HEK293 (cell line): Measurements from ENCODE around the gene COL25A1.
A peak's percentile ranks its signal among the peaks of the same experiment; 100 is the strongest.

Experiments used
- CTCF ChIA-PET: fragments of 350-600 bp; formaldehyde crosslinking; extraction: SDS; loops from one replicate; lab custom pipeline; 2021; ENCODE audit warnings: antibody characterized with exemption; lab: Yijun Ruan, JAX
- POLR2A ChIA-PET: fragments of 300-600 bp; formaldehyde crosslinking; extraction: SDS; loops from one replicate; lab custom pipeline; 2020; ENCODE audit warnings: antibody characterized with exemption, inconsistent platforms; lab: Yijun Ruan, JAX
- H3K27ac ChIP-seq: fragments of 200-500 bp; sonication (Bioruptor generic); 2 replicates; pipeline ENCODE4 v1.5.1; 2014; ENCODE audit warnings: low read depth, low read length, control low read depth, inconsistent platforms; ENCODE audit errors: extremely low read depth
- H3K36me3 ChIP-seq, 2 experiments: fragments of 200-500 bp in 1 of 2; sonication (Bioruptor generic) in 1 of 2; 1 replicate in 1 of 2; 2 replicates in 1 of 2; pipeline ENCODE4 v1.5.1; 2014 to 2017; ENCODE audit warnings: inconsistent platforms in 2 of 2, low read length in 2 of 2; ENCODE audit not compliant: control insufficient read depth in 2 of 2, insufficient read depth in 1 of 2
- H3K4me1 ChIP-seq: fragments of 200-500 bp; sonication (Bioruptor generic); 2 replicates; pipeline ENCODE4 v1.5.1; 2014; ENCODE audit warnings: mild to moderate bottlenecking, low read length, inconsistent platforms; ENCODE audit not compliant: control insufficient read depth, insufficient read depth
- H3K4me3 ChIP-seq: 2 replicates; pipeline ENCODE4 v1.5.1; 2011; ENCODE audit warnings: low read depth, mild to moderate bottlenecking, control low read depth, low read length, moderate library complexity
- H3K9me3 ChIP-seq: fragments of 200-500 bp; sonication (Bioruptor generic); 2 replicates; pipeline ENCODE4 v1.5.1; 2014; ENCODE audit warnings: low read depth, low read length, inconsistent platforms; ENCODE audit not compliant: control insufficient read depth, insufficient read depth
- BCL11B ChIP-seq: fragments of 450-650 bp; formaldehyde crosslinking; IDR thresholded peaks from 2 replicates; pipeline ENCODE4 v1.5.1; 2016; ENCODE audit warnings: low read depth, missing biosample characterization, missing genetic modification characterization
- HOXD13 ChIP-seq: sonication (generic); formaldehyde crosslinking; IDR thresholded peaks from 2 replicates; pipeline ENCODE4 v1.8.0; 2022; ENCODE audit warnings: missing genetic modification reagents, borderline replicate concordance
- KLF16 ChIP-seq: fragments of 450-650 bp; formaldehyde crosslinking; IDR thresholded peaks from 2 replicates; pipeline ENCODE4 v1.5.1; 2017; ENCODE audit warnings: missing biosample characterization, missing genetic modification characterization
- KLF17 ChIP-seq: fragments of 450-650 bp; formaldehyde crosslinking; IDR thresholded peaks from 2 replicates; pipeline ENCODE4 v1.5.1; 2016; ENCODE audit warnings: missing biosample characterization, missing genetic modification characterization
- KLF7 ChIP-seq: fragments of 450-650 bp; formaldehyde crosslinking; IDR thresholded peaks from 2 replicates; pipeline ENCODE4 v1.5.1; 2016; ENCODE audit warnings: missing biosample characterization, missing genetic modification characterization, borderline replicate concordance
- PATZ1 ChIP-seq: fragments of 450-650 bp; formaldehyde crosslinking; IDR thresholded peaks from 2 replicates; pipeline ENCODE4 v1.5.1; 2016; ENCODE audit warnings: missing biosample characterization, missing genetic modification characterization
- SCRT1 ChIP-seq: fragments of 450-650 bp; formaldehyde crosslinking; IDR thresholded peaks from 2 replicates; pipeline ENCODE4 v1.5.1; 2016; ENCODE audit warnings: missing biosample characterization, missing genetic modification characterization, borderline replicate concordance
- SP3 ChIP-seq: fragments of 450-650 bp; formaldehyde crosslinking; IDR thresholded peaks from 2 replicates; pipeline ENCODE4 v1.5.1; 2016; ENCODE audit warnings: missing biosample characterization, missing genetic modification characterization
- ZBTB10 ChIP-seq: fragments of 450-650 bp; formaldehyde crosslinking; IDR thresholded peaks from 2 replicates; pipeline ENCODE4 v1.5.1; 2016; ENCODE audit warnings: missing biosample characterization, missing genetic modification characterization
- ZBTB20 ChIP-seq: fragments of 450-650 bp; formaldehyde crosslinking; IDR thresholded peaks from 2 replicates; pipeline ENCODE4 v1.5.1; 2016; ENCODE audit warnings: missing biosample characterization, missing genetic modification characterization
- ZNF114 ChIP-seq: fragments of 450-650 bp; formaldehyde crosslinking; IDR thresholded peaks from 2 replicates; pipeline ENCODE4 v1.5.0; 2017; ENCODE audit warnings: missing biosample characterization, missing genetic modification characterization
- ZNF266 ChIP-seq: fragments of 450-650 bp; formaldehyde crosslinking; IDR thresholded peaks from 2 replicates; pipeline ENCODE4 v1.5.1; 2016; ENCODE audit warnings: missing biosample characterization, missing genetic modification characterization, low read depth
- ZNF362 ChIP-seq: fragments of 450-650 bp; formaldehyde crosslinking; IDR thresholded peaks from 2 replicates; pipeline ENCODE4 v1.5.1; 2016; ENCODE audit warnings: missing biosample characterization, missing genetic modification characterization
- ZNF48 ChIP-seq: fragments of 450-650 bp; formaldehyde crosslinking; IDR thresholded peaks from 2 replicates; pipeline ENCODE4 v1.5.1; 2016; ENCODE audit warnings: missing biosample characterization, missing genetic modification characterization
- ZNF626 ChIP-seq: fragments of 450-650 bp; sonication (Bioruptor Pico); formaldehyde crosslinking; IDR thresholded peaks from 2 replicates; pipeline ENCODE4 v1.5.1; 2018; ENCODE audit warnings: missing biosample characterization, missing genetic modification characterization, inconsistent platforms
- ZNF664 ChIP-seq: fragments of 450-650 bp; formaldehyde crosslinking; IDR thresholded peaks from 2 replicates; pipeline ENCODE4 v1.5.1; 2016; ENCODE audit warnings: missing biosample characterization, missing genetic modification characterization

The COL25A1 gene

GRCh38 chr4:109126856-109127255 is 175.6 kb downstream of the COL25A1 start:
- POLR2A ChIA-PET: no interaction called here
- Histone ChIP-seq H3K4me1 (no peaks in the 10 kb centered on the region), H3K36me3 (no peaks in the 10 kb centered on the region), H3K4me3 (no peak overlapping the region), H3K27ac (no peak overlapping the region), H3K9me3 (no peaks in the 10 kb centered on the region)
- TF ChIP-seq KLF17 (tag by site-specific recombination) (no peak), SP3 (tag by site-specific recombination) (no peak), ZNF626 (tag by site-specific recombination) (no peak), HOXD13 (CRISPR knock-in tag) (no peak), ZNF48 (no peak), ZNF362 (tag by site-specific recombination) (no peak), ZBTB10 (no peak), SCRT1 (tag by site-specific recombination) (no peak), ZNF114 (tag by site-specific recombination) (no peak), ZNF664 (tag by site-specific recombination) (no peak), BCL11B (tag by site-specific recombination) (no peak), ZBTB20 (tag by site-specific recombination) (no peak), ZNF266 (tag by site-specific recombination) (no peak), KLF7 (no peak), PATZ1 (tag by site-specific recombination) (no peak)
- CTCF ChIA-PET: interaction anchor here (0.6 kb wide), 1 partner anchor 566 kb away, joined by 4 read pairs; no protein-coding TSS in a partner anchor

GRCh38 chr4:109125084-109125483 is 177.4 kb downstream of the COL25A1 start:
- ChIA-PET POLR2A (no interaction called here), CTCF (interaction anchor here (0.7 kb wide), 1 partner anchor 56 kb away, joined by 3 read pairs; no protein-coding TSS in a partner anchor)
- Histone ChIP-seq H3K27ac (no peak overlapping the region), H3K4me1 (no peaks in the 10 kb centered on the region), H3K36me3 (no peaks in the 10 kb centered on the region), H3K9me3 (no peaks in the 10 kb centered on the region), H3K4me3 (no peak overlapping the region)
- no peak for TF ChIP-seq KLF16 (tag by site-specific recombination)
- TF ChIP-seq ZBTB20 (tag by site-specific recombination): peak; percentile 30; the same call in 1 of the 2 replicates
